Glomerular visceral epithelial cell (primary cell): Measurements from ENCODE around the gene TRPM3.

Experiments used
- DNase-seq: peaks from one replicate; pipeline ENCODE4 v3.0.0-alpha.2; 2016; ENCODE audit errors: extremely low spot score

TRPM3 gene

GRCh38 chr9:70893580-70894122 lies 227.8 kb downstream of the TRPM3 start:
- DNase-seq: no peak

- no peak for DNase-seq
Observed at GRCh38 chr9:70888471-70888870, 232.9 kb downstream of the TRPM3 start.

GRCh38 chr9:70887826-70888225 lies 233.6 kb downstream of the TRPM3 start:
- no peak for DNase-seq

- peak; percentile 11 for DNase-seq
Observed at GRCh38 chr9:70883963-70884793, 237.2 kb downstream of the TRPM3 start.

GRCh38 chr9:70883056-70883455 lies 238.4 kb downstream of the TRPM3 start:
- peak; percentile 55 for DNase-seq

- no peak for DNase-seq
Observed at GRCh38 chr9:70881333-70881732, 240.1 kb downstream of the TRPM3 start.

- no peak for DNase-seq
Observed at GRCh38 chr9:70880535-70880934, 240.9 kb downstream of the TRPM3 start.

GRCh38 chr9:70878576-70878975 lies 242.8 kb downstream of the TRPM3 start:
- no peak for DNase-seq

GRCh38 chr9:70874451-70874850 lies 247.0 kb downstream of the TRPM3 start:
- DNase-seq: no peak

GRCh38 chr9:70873506-70873905 lies 247.9 kb downstream of the TRPM3 start:
- DNase-seq: no peak

GRCh38 chr9:70868661-70869652 lies 252.5 kb downstream of the TRPM3 start:
- DNase-seq: peak; percentile 32

- no peak for DNase-seq
Observed at GRCh38 chr9:70868041-70868440, 253.4 kb downstream of the TRPM3 start.

- no peak for DNase-seq
Observed at GRCh38 chr9:70865471-70865870, 255.9 kb downstream of the TRPM3 start.

GRCh38 chr9:70861797-70862196 lies 259.6 kb downstream of the TRPM3 start:
- no peak for DNase-seq

- DNase-seq: no peak
Observed at GRCh38 chr9:70861376-70861775, 260.0 kb downstream of the TRPM3 start.

GRCh38 chr9:70859694-70860093 lies 261.7 kb downstream of the TRPM3 start:
- no peak for DNase-seq

- DNase-seq: no peak
Observed at GRCh38 chr9:70856411-70856810, 265.0 kb downstream of the TRPM3 start.

- no peak for DNase-seq
Observed at GRCh38 chr9:70852711-70853240, 268.6 kb downstream of the TRPM3 start.

- no peak for DNase-seq
Observed at GRCh38 chr9:70840266-70840665, 281.2 kb downstream of the TRPM3 start.

- DNase-seq: no peak
Observed at GRCh38 chr9:70835323-70835722, 286.1 kb downstream of the TRPM3 start.

GRCh38 chr9:70832492-70832891 lies 288.9 kb downstream of the TRPM3 start:
- no peak for DNase-seq

GRCh38 chr9:70830618-70831017 lies 290.8 kb downstream of the TRPM3 start:
- DNase-seq: no peak
